HepG2 (cell line): ENCODE measurements around the gene MAGED2. TPM values are rescaled to one million over a fixed set of nuclear protein-coding genes. Genes with fewer than 3 reads are reported as not detected.

ENCODE experiments used
- ATAC-seq: fragments of 200-7000 bp; cut with Tn5 transposase; 3 replicates; pipeline ENCODE4 v1.9.1; 2020; ENCODE audit warnings: mild to moderate bottlenecking, moderate library complexity
- BruUV-seq: library from RNA; stranded (reverse); fragments of 400-500 nt; replicated peaks from 2 replicates; lab custom pipeline; 2021; lab: Mats Ljungman, UMichigan
- CTCF ChIA-PET: fragments of 300-600 bp; formaldehyde crosslinking; extraction: SDS; loops from one replicate; lab custom pipeline; 2021; ENCODE audit warnings: low total read pairs, inconsistent platforms, low intra/inter-chr PET ratio; lab: Yijun Ruan, JAX
- POLR2A ChIA-PET: fragments of 350-600 bp; sonication (Branson Sonifier 250); formaldehyde crosslinking; loops from one replicate; lab custom pipeline; 2020; ENCODE audit warnings: antibody characterized with exemption, inconsistent platforms; lab: Yijun Ruan, JAX
- DNase-seq: peaks from one replicate; pipeline ENCODE4 v3.0.0-alpha.2; 2015; ENCODE audit warnings: low spot score
- FAIRE-seq: peaks from 3 replicates; lab custom pipeline; 2011; peaks lifted over from hg19 to GRCh38; lab: Jason Lieb, UNC
- H2AFZ ChIP-seq: one replicate; pipeline ENCODE4 v1.6.1; 2011; ENCODE audit warnings: low read length, inconsistent platforms
- H3K27ac ChIP-seq: fragments of 300-600 bp; 3 replicates; pipeline ENCODE4 v1.8.0; 2011; ENCODE audit warnings: mixed run types, mild to moderate bottlenecking, mixed read lengths, low read length, inconsistent platforms; ENCODE audit not compliant: insufficient read depth; ENCODE audit errors: extremely low read length
- H3K27me3 ChIP-seq, 2 experiments: fragments of 200-600 bp in 1 of 2; 2 replicates in 1 of 2; 3 replicates in 1 of 2; pipeline versions ENCODE4 v1.6.0 to v1.8.0; 2011; ENCODE audit warnings: low read length in 2 of 2, mild to moderate bottlenecking in 2 of 2, moderate library complexity in 2 of 2, inconsistent platforms in 1 of 2; ENCODE audit not compliant: insufficient read depth in 2 of 2, control insufficient read depth in 1 of 2
- H3K36me3 ChIP-seq, 2 experiments: fragments of 200-600 bp in 1 of 2; replicated peaks in 1 of 2; 2 replicates in 1 of 2; 3 replicates in 1 of 2; pipeline versions ENCODE4 v1.5.1 to v1.8.0; 2011; ENCODE audit warnings: low read length in 2 of 2, inconsistent platforms in 1 of 2; ENCODE audit not compliant: insufficient read depth in 2 of 2, control insufficient read depth in 1 of 2
- H3K4me1 ChIP-seq: 2 replicates; pipeline ENCODE4 v1.5.1; 2012; ENCODE audit warnings: low read length, inconsistent platforms; ENCODE audit not compliant: insufficient read depth
- H3K4me2 ChIP-seq: 2 replicates; pipeline ENCODE4 v1.6.0; 2011; ENCODE audit warnings: low read depth, low read length, inconsistent platforms
- H3K4me3 ChIP-seq, 3 experiments: fragments of 200-600 bp in 1 of 3; sonication (generic), shearing (Covaris generic) in 1 of 3; replicated peaks in 1 of 3; 2 replicates each; pipeline ENCODE4 v1.5.1; 2011 to 2016; ENCODE audit warnings: low read length in 3 of 3, inconsistent platforms in 2 of 3, low read depth in 2 of 3, mild to moderate bottlenecking in 2 of 3, control low read depth in 1 of 3, mixed read lengths in 1 of 3; ENCODE audit not compliant: insufficient read depth in 1 of 3
- H3K79me2 ChIP-seq: one replicate; pipeline ENCODE4 v1.6.1; 2011; ENCODE audit warnings: low read length, inconsistent platforms; ENCODE audit not compliant: insufficient read depth
- H3K9ac ChIP-seq: 2 replicates; pipeline ENCODE4 v1.6.0; 2011; ENCODE audit warnings: mild to moderate bottlenecking, low read depth, low read length, inconsistent platforms; ENCODE audit not compliant: insufficient read depth
- H3K9me3 ChIP-seq: 2 replicates; pipeline ENCODE4 v1.5.1; 2012; ENCODE audit warnings: mild to moderate bottlenecking, low read length
- H4K20me1 ChIP-seq: 2 replicates; pipeline ENCODE4 v1.6.0; 2011; ENCODE audit warnings: inconsistent platforms, mild to moderate bottlenecking, low read length, moderate library complexity; ENCODE audit not compliant: insufficient read depth
- BRF2 ChIP-seq: sonication (generic); formaldehyde crosslinking; IDR thresholded peaks from 2 replicates; pipeline ENCODE4 v1.8.1; 2022; ENCODE audit warnings: mild to moderate bottlenecking, missing genetic modification reagents
- CC2D1A ChIP-seq: sonication (generic); formaldehyde crosslinking; IDR thresholded peaks from 2 replicates; pipeline ENCODE4 v1.8.1; 2023; ENCODE audit warnings: mild to moderate bottlenecking, missing genetic modification reagents
- ETV5 ChIP-seq: IDR thresholded peaks from 2 replicates; pipeline ENCODE4 v1.6.1; 2018; ENCODE audit warnings: missing biosample characterization, missing genetic modification reagents, inconsistent platforms, borderline replicate concordance
- HOXD1 ChIP-seq: sonication (generic); formaldehyde crosslinking; IDR thresholded peaks from 2 replicates; pipeline ENCODE4 v1.5.0; 2020; ENCODE audit warnings: missing genetic modification reagents
- JARID2 ChIP-seq: sonication (generic); formaldehyde crosslinking; IDR thresholded peaks from 2 replicates; pipeline ENCODE4 v1.8.1; 2023; ENCODE audit warnings: missing genetic modification reagents, inconsistent platforms; ENCODE audit not compliant: insufficient replicate concordance
- MIER3 ChIP-seq: IDR thresholded peaks from 2 replicates; pipeline ENCODE4 v1.6.1; 2016; ENCODE audit warnings: missing compliant biosample characterization, borderline replicate concordance
- PCBP2 ChIP-seq: fragments of 200-400 bp; formaldehyde crosslinking; optimal IDR thresholded peaks from 2 replicates; pipeline ENCODE3; 2018; ENCODE audit warnings: low read length, low read depth; ENCODE audit not compliant: poor library complexity, severe bottlenecking
- RFX3 ChIP-seq: IDR thresholded peaks from 2 replicates; pipeline ENCODE4 v1.6.1; 2016; ENCODE audit warnings: missing biosample characterization, missing genetic modification reagents
- WIZ ChIP-seq: sonication (generic); formaldehyde crosslinking; IDR thresholded peaks from 2 replicates; pipeline ENCODE4 v1.5.1; 2020; ENCODE audit warnings: mild to moderate bottlenecking, missing genetic modification reagents
- ZFP36 ChIP-seq: fragments of 150-350 bp; IDR thresholded peaks from 2 replicates; pipeline ENCODE4 v1.6.1; 2018; ENCODE audit warnings: borderline replicate concordance, low read length, low read depth; ENCODE audit not compliant: partially characterized antibody
- ZNF781 ChIP-seq: sonication (generic); formaldehyde crosslinking; IDR thresholded peaks from 2 replicates; pipeline ENCODE4 v1.5.1; 2020; ENCODE audit warnings: borderline replicate concordance, mild to moderate bottlenecking, missing genetic modification reagents; ENCODE audit errors: not compliant biosample characterization
- WGBS: methylation state at CpG from one replicate; pipeline ENCODE4 v1.1.6; 2017; ENCODE audit warnings: low lambda C conversion rate; 5-methylcytosine and 5-hydroxymethylcytosine counted together
- in situ Hi-C: cut with HindIII; loops from 2 replicates; pipeline ENCODE4 v1.10.0; 2017; ENCODE audit warnings: low pct_unique_long_range_greater_than_20kb; ENCODE audit not compliant: extremely low pct_ligation_motif_present
- intact Hi-C: fragments of 100-400 bp; cut with micrococcal nuclease; formaldehyde crosslinking; loops from one replicate; pipeline ENCODE4 v1.10.0; 2022; ENCODE audit not compliant: unreplicated experiment
- polyA plus RNA-seq, 8 experiments: library from polyadenylated mRNA; depleted of rRNA in 3 of 8; stranded (reverse) in 7 of 8; unstranded in 1 of 8; fragments of >200 nt; fragmentation: Illumina TruSeq in 4 of 8; extraction: Trizol in 4 of 8; gene quantifications; 2 replicates each; pipeline versions ENCODE4 v1.2.1 to v1.2.3, GENCODE V29; 2011 to 2016; ENCODE audit warnings: low read depth in 4 of 8, missing spikeins in 1 of 8, mixed read lengths in 1 of 8; ENCODE audit not compliant: insufficient read depth in 1 of 8
- total RNA-seq, 5 experiments: library from RNA; depleted of rRNA; stranded (reverse); fragments of >200 nt; fragmentation: Illumina TruSeq; extraction: Trizol; gene quantifications; 2 replicates each; pipeline ENCODE4 v1.2.3, GENCODE V29; 2016; ENCODE audit warnings: low read depth in 1 of 5
- TF ChIP-seq, protein P1 (sequence below): sonication (generic); formaldehyde crosslinking; IDR thresholded peaks from 2 replicates; pipeline ENCODE4 v1.4.0; 2020; ENCODE audit warnings: missing genetic modification reagents, borderline replicate concordance

The MAGED2 gene
- total and polyA plus RNA-seq, 2 of the 13 experiments (the other 11 are each of a cell fraction or from before 2014, with no cell fraction given) = 142 to 153 TPM

GRCh38 chrX:54818221-54818620 lies 10.7 kb downstream of the MAGED2 start (continued):
- TF ChIP-seq, protein P1, sequence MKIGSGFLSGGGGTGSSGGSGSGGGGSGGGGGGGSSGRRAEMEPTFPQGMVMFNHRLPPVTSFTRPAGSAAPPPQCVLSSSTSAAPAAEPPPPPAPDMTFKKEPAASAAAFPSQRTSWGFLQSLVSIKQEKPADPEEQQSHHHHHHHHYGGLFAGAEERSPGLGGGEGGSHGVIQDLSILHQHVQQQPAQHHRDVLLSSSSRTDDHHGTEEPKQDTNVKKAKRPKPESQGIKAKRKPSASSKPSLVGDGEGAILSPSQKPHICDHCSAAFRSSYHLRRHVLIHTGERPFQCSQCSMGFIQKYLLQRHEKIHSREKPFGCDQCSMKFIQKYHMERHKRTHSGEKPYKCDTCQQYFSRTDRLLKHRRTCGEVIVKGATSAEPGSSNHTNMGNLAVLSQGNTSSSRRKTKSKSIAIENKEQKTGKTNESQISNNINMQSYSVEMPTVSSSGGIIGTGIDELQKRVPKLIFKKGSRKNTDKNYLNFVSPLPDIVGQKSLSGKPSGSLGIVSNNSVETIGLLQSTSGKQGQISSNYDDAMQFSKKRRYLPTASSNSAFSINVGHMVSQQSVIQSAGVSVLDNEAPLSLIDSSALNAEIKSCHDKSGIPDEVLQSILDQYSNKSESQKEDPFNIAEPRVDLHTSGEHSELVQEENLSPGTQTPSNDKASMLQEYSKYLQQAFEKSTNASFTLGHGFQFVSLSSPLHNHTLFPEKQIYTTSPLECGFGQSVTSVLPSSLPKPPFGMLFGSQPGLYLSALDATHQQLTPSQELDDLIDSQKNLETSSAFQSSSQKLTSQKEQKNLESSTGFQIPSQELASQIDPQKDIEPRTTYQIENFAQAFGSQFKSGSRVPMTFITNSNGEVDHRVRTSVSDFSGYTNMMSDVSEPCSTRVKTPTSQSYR (CRISPR knock-in tag) = no peak
- no peak for TF ChIP-seq ZFP36
- TF ChIP-seq PCBP2 = no peak
- TF ChIP-seq CC2D1A (CRISPR knock-in tag) = no peak

DNA sequence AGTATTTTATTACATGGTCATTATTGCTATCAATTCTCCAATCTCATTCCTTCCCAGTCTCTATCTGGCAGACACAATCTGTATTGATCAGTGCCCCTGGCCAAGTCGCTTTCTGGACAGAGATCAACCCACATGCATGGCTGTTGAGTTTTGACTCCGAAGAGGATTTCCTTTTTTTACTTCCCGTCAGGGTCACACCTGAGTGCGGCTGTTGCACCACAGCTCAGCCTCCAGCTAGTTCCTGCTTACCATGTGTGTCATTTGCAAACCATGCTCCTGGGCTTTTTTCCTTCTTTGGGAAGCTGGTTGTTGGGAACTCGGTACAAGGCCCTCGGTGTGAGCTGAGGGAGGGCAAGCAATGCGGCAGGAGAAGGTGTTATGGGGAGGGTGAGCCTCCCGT lies 11.7 kb downstream of the MAGED2 start:
- ATAC-seq (no peak), FAIRE-seq (no peak), DNase-seq (no peak)
- H3K4me1 ChIP-seq = no peaks in the 10 kb centered on the region
- in situ Hi-C loops (no loop called here), intact Hi-C loops (no loop called here)
- no peak overlapping the region for H3K9ac ChIP-seq
- CTCF ChIA-PET = no interaction called here
- H2AFZ ChIP-seq = no peak overlapping the region
- no peaks in the 10 kb centered on the region for H3K27me3 ChIP-seq
- 73% methylated on average over 5 of the region's 8 CpGs for WGBS
- TF ChIP-seq JARID2 (CRISPR knock-in tag) (no peak), BRF2 (CRISPR knock-in tag) (no peak), RFX3 (no peak), ETV5 (CRISPR knock-in tag) (no peak), WIZ (CRISPR knock-in tag) (no peak), ZNF781 (CRISPR knock-in tag) (no peak), MIER3 (no peak), HOXD1 (CRISPR knock-in tag) (no peak)
- H3K36me3 ChIP-seq = 0 out of 5 replicates have a peak, but pooled peaks cover 0 to 1% of the 10 kb centered on the region in 2 experiments
- H3K9me3 ChIP-seq = no peaks in the 10 kb centered on the region
- H3K4me2 ChIP-seq = no peak overlapping the region
- H3K4me3 ChIP-seq = no peak overlapping the region
- POLR2A ChIA-PET = no interaction called here
- no peak overlapping the region for H3K27ac ChIP-seq
- H4K20me1 ChIP-seq = no peaks in the 10 kb centered on the region
- no peaks in the 10 kb centered on the region for H3K79me2 ChIP-seq
- no TSS peak for BruUV-seq
